ENCODE results near the gene CDK1.

CDK1 gene

DNA sequence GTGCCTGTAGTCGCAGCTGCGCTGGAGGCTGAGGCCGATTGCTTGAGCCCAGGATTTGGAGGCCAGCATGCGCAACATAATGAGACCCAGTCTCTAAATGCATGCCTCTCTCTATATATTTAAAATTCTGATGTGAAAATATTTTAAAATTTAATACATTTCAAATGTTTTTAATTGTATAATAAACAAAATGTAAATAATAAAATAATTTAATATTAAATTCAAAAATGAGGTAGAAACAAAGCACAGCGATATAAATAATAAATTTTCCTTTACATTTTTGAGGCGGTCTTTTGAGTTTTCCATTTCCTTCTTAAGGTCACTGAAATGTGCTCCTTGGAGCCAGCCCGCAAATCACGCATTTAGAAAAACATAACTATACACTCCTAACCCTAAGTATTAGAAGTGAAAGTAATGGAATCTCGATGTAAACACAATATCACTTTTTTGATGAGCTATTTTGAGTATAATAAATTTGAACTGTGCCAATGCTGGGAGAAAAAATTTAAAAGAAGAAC lies 523 bp upstream of the CDK1 start:
- DNase-seq (ENCODE audit: low read depth) = no peak

DNA sequence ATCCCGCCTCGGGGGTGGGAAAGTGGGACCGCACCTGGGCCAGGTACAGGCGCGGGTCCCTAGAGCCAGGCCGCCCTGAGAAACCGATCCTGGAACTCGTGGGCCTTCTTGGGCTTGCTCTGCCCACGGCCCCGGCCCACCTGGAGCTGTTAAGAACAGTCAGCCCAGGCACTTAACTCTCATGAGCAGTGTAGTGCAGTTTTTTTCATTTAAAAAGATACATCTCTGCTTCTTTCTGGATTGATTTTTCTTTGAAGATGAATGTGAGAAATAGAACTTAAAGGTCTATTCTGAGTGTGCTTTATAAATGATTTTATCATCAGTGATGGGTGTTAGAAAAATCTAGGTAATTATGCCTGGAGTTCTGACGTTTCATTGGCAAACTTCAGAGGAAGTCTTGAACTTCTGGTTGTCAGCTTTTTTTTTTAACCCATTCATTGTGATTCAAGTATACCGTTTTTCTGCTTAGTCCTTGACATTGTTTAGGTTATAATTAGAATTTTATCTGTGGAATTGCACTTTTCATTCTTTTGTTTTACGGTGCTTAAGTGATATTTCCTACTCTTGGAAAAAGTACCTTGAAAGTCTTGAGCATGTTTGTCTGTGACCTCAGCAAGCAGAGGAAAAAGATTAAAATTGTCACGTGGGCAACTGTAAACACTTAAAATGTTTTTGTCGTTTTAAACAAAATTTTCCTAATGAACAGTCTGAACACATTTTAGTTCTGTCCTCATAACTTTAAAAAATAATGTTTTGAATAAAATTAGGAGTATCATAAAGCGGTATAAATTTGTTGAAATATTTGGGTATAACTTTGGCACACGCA lies 906 bp downstream of the CDK1 start:
- DNase-seq (ENCODE audit: low read depth) = no peak

DNA sequence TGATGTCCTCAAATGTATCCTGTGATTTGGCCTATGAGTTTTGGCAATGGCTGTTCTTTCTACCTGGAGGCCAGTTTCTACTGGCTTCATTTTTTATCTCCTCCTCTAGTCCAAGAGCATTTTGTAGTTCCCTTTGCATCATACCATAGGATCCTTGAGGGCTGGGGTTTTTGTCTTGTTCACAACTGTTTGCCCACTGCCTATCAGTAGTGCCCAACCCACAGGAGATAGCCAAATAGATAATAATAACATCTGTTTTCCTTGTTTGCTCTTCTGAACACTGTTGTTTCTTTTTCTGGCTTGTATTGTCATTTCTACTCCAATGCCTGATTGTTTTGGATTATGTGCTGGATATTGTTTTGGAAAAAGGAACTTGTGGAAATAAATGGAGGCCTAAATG lies 3.4 kb downstream of the CDK1 start:
- DNase-seq (ENCODE audit: low read depth) = no peak

DNA sequence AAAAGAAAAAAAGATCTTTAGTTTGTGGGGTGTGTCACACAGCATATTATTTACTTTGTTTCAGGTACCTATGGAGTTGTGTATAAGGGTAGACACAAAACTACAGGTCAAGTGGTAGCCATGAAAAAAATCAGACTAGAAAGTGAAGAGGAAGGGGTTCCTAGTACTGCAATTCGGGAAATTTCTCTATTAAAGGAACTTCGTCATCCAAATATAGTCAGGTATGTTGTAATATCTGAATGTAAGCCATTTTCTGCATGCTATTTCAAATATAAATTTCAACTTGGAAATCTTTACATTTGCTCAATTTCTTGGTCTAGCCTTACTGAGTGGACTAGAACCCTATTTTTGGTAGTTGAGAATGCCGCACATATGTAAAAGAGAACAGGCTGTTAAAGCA lies 6.4 kb downstream of the CDK1 start:
- DNase-seq (ENCODE audit: low read depth) = no peak

DNA sequence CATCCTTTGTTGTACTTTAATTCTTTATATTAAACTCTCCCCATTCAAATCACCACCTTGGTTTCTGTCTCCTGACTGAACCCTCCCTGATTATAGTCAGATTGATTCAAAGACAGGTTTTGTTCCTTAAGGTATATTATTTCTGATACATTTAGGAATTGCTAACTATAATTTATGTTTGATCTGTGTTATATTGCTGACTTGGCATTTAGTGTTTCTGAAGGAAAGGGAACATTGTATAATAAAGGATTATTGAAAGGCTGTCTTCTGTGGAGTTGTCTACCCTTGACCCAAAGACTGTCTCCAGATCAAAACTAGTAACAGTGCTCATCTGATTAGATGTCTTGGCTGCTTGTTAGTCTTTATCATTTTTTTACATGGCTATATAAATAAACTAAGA lies 10.3 kb downstream of the CDK1 start:
- DNase-seq (ENCODE audit: low read depth) = no peak

DNA sequence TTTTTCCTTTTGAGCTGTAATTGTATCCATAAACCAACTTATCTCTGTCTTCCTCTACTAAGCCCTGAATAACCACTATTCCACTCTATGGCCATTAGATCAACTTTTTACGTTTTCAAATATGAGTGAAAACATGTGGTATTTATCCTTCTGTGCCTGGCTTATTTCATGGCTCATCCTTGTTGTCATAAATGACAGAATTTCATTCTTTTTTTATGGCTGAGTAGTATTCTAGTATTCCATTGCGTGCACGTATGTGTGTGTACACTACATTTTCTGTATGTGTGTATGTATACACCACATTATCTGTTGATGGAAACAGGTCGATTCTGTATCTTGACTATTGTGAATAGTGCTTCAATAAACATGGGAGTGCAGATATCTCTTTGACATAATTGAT lies 11.1 kb downstream of the CDK1 start:
- DNase-seq (ENCODE audit: low read depth) = no peak

DNA sequence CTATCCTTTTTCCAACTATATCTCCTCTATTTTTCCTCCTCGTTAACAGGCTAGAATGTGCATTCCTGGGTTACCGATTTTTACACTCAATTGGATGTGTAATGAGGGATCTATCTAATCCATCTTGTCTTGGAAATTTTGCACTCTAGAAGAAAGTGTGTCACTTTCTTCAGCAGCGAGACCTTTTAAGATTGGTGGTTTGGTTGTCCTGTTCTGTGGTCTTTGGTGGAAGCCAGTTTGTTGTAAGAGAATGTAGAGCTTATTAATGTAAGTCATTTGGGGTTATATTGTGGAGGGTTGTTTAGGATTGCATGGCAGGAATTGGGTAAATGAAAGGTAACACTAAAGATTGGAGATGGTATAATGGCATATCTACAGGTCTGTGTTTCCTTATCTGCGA lies 16.7 kb downstream of the CDK1 start:
- no peak for DNase-seq (ENCODE audit: low read depth)

DNA sequence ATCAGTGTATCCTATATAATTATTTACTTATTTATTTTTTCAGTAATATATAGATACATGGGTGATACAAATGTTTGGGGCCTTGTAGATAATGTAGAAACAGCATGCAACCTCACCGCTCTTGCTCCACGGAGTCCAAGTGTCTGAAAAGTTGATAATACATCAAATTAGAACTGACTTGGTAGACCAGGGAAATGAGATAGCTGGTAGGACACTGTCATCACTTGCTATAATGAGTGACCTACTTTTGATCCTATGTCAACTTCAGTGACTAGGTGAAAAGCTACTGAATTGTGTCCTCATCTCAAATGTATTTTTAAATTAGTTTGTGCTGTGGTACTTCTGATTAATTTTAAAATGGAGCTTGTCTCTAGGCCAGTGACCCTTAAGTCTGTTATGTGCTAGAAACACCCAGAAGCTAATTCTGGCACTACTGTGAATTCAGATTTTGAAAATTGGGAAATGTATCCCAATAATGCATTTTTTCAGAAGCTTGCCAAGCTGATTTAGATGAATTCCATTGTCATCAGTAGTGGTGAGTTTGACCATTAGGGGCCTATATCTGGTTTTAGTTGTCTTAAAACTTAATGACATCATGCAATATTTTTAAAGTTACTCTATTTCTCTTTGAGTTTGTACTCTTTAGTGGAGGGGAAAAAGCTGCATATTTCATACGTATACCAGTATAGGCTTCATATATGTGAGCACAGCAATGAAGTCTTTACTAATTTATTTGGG lies 17.4 kb downstream of the CDK1 start:
- no peak for DNase-seq (ENCODE audit: low read depth)

DNA sequence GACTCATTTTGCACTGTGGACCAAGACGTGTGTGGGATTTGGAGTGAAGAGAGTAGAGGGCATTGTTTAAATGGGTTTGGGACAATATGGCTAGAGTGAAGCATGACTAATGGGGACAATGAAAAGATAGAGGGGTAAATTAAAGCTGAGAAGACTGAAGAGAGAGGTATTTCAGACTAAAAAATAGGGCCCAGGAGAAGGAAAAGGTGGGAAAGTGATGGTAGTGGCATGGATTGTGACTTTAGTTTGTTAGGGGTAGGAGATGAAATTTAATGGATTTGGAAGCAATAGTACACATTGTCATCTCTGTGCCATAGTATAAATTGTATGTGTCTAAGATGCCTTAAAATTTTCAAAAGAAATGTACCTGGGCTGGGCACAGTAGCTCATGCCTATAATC lies 18.2 kb downstream of the CDK1 start:
- DNase-seq (ENCODE audit: low read depth) = no peak

DNA sequence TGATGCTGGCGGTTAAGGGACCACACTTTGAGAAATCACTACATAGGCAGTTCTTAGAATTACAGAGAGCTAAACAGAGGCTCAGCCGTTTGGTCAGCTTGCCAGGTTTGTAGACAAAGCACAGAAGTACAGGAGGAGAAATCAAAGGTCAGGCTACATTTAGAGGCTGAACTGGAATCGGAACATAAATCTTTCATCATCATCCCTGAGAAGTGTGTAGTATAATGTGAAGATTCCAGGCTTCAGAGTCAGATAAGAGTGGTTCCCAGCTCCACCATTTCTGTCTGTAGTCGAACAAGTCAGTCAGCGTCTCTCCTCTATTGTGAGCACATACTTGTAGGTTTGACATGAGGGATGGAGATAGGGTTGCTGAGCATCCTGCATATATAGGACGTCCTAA lies 18.9 kb downstream of the CDK1 start:
- no peak for DNase-seq (ENCODE audit: low read depth)

DNA sequence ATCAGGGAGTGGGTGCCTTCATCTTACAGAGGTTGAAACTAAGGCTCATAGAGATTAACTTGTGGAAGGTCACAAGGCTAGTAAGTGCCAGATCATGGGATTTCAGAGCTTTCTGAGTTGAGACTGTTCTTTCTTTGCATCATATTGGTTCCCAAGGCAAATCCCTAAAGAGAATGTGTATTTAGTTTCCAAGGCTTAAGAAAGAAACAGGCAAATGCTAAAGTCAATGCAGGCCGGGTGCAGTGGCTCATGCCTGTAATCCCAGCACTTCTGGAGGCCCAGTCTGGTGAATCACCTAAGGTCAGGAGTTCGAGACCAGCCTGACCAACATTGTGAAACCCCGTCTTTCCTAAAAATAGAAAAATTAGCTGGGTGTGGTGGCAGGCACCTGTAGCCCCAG lies 19.8 kb downstream of the CDK1 start:
- DNase-seq (ENCODE audit: low read depth) = no peak

DNA sequence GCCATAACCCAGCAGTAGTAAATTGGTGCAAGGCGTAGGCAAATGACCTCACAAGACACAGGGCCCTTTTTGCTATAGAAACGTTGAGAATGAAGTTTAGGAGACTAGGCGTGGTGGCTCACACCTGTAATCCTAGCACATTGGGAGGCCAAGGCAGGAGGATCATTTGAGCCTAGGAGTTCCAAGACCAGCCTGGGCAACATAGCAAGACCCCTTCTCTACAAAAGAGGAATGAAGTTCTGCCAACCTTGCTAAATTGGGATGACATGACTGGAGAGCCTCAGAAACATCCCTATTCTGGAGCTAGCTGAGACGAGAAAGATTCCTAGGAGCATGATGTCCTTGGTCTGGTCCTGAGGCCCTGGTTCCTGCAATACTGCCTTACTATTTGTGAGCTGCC lies 20.6 kb downstream of the CDK1 start:
- DNase-seq (ENCODE audit: low read depth) = no peak

DNA sequence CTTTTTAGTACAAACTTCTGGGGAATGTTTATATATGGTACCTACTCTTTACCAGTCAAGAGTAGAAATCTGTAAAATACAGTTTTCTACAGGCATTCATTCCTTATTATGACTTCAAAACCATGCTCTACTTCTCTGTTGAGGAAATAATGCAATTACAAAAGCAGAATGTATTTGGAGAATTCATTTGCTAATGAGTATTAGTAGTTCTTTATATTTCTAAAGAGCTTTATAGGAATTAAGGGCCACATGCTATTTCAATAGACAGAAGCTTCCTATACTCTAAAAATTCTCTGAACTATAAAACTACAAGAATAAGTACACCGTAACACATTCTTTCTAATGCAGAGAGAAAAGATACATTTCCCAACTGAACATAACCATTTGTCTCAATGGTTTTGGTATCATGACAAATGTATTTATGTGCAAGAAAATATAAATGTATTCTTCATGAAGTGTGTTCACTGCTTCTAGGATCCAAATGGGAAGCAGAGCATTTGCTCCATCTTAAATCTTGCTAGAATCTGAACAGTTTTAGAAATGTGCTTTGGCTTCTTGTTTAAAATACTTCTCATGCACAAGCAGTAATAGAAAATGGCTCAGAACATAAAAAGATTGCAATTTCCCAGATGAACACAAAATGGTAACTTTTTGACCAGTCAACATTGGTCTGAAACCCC lies 21.8 kb downstream of the CDK1 start:
- DNase-seq (ENCODE audit: low read depth) = no peak

DNA sequence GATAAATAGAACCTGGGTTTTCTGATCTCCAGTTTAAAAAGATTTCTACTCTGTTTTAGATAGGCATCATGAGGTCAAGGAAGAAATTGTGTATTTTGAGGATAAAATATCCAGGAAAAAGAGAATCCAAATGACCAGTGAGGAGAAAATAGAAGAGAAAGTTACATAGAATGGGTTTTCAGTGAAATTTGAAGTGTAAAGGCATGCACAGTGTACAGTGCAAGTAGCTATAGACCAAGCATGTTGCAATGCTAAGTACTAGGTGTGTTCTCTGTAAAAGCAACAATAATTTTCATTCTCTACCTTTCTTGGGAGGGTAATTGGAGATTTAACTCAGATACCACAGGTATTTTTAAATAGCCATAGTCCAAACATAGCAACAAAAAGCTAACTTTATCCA lies 22.6 kb downstream of the CDK1 start:
- no peak for DNase-seq (ENCODE audit: low read depth)

DNA sequence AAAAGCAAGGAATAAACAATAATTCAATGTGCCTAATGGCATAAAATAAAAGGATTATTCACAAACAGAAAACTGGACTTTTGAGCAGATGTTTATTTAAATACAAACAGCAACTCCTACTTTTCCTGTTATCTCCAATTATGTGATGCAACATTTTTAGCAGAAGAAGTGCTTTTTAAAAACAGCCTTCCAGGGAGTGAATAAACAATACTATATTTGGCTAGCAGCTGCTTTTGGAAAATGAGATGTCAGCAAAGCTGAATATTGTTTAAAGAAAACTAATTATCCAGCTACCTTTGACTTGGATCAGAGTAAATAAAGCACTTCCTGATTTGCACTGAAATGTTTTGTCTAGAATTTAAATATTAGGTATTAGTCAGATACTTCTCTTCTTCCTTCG lies 23.2 kb downstream of the CDK1 start:
- DNase-seq (ENCODE audit: low read depth) = no peak

DNA sequence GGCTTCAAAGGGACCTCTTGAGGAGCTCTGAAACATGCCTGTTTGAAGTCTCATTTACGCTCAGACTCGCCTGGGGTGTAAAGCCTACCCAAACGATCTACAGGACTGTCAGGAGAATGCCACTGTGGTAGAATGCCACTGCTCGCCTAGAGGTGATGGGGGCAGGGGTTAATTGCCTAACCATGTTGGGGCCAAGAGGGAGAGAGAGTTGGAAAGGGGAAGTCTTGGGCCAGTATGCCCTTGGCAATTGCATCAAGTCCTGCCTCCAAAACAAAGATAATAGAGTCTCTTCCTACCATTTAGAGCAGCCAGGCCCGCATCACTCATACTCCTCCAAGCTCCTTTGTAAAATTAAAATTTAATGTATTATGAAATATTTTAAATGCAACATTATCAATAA lies 25.2 kb downstream of the CDK1 start:
- no peak for DNase-seq (ENCODE audit: low read depth)

DNA sequence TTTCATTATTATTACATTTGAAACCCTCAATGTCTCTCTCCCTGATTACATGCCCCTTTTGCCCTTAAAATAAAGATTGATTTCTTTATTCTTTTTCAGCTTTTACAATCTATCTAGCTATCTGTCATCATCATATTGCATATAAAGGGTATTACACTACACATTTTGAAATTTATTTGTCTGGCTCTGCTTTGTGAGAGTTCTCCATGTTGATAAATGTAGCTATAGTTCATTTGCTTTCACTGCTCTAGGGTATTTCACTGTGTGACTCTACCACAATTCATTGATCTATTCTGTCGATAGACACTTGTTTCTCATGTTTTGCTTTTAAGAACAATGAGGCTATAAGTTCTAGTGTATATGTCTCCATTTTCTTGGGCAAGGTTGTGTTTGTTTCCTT lies 25.6 kb downstream of the CDK1 start:
- no peak for DNase-seq (ENCODE audit: low read depth)

DNA sequence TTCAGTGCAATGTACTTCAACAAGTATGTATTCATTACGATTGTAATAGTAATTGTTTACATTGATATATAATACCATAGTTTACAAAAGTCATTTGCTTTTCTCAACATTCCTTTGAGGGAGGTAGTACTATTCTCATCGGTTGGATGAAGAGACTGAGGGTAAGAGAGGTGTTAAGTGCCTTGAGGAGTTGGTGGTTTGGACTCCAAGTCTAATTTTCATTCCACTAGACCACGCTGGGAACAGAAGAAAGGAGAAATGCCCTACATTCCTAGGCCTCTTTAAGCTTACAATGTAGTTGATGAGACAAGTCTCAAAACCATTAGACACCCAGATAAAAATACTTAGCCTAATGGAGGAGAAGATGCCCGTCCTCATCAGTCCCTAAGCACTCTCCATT lies 28.6 kb downstream of the CDK1 start:
- no peak for DNase-seq (ENCODE audit: low read depth)

DNA sequence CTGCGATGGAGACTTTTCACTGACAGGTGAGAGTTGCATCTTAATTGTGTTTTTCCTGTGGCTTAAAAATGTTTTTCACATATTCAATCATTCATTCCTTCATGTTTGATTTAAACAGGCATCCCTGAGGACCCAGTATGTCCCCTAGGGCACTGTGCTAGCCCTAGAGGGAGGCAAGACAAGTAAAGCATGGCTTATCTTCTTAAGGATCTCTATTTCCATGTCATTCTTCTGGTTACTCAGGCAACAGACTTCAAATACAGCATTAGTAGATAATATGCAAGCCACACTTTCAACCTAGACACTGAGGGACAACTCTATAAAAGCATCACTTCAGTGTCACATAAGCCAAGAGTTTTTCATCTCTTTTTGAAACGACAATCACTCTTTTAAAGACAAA lies 29.2 kb downstream of the CDK1 start:
- DNase-seq (ENCODE audit: low read depth) = no peak

DNA sequence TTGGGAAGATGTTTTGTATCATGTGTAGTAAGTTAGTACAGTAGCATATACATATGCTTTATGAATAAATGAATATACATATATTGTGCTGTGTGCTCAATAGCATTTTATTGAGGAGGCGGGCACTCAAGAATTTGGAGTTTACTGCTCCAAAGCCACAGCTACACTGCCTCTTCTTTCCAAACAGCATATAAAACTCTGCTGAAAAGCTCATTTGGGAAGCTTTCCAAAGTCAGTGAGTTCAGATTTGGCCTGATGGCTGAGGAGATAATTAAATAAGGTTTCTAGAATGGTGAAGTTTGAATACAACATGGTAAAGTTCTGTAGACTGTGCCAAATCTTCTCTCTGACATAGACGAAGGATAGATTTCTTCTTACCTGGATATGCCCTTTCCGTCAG lies 29.8 kb downstream of the CDK1 start:
- no peak for DNase-seq (ENCODE audit: low read depth)

DNA sequence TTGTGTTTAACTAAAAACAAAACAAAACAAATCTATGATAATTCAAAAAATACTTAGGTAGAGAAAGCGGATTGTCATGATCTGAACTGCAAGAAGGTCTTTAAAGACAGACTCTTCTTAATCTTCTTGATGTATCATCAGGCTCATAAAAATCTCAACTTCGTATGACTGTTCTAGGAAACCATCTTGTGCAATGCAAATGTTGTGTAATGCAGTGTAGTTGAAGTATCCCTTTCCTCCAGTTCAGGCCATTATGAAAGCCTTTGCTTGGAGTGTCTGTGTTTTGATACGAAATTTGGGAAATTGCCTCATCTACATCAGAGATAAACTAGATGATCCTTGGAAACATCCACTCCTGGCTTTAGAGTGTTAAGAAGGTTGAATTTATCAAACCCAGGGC lies 30.9 kb downstream of the CDK1 start:
- DNase-seq (ENCODE audit: low read depth) = no peak

DNA sequence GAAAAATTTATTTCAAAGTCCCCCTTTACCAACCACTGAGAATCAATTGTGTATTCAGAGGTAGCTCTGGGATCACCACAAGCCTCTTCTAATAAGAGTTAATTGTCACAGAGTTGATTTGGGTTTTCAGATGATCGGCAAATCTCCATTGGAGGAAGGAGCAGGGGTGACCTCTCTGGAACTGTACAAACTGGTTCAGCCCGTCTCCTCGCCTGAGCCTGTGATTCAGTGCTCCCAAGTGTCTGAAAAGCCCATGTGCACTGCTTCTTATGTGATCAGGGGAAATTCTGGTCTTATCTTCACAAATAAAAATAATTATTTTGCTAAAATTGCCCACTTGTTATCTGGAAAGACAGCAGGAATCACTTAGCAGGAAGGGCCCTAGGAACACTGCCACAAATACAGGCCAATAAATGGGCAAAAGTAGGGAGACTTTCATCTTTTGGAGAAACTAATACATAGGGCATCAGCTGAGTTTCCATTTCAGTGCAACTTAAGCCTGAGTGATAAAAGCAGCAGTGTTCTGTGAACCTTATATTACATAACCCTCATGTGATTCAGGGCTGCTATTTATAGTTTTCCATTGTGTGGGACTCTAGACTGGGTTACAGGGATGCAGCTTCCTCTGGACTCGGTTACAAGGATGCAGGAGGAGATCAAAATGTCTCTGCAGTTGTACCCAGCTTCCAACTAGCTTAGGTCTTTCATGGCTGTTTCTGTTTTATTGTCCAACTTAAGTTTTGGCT lies 32.3 kb downstream of the CDK1 start:
- DNase-seq (ENCODE audit: low read depth) = no peak
